Neural cell (in vitro differentiated cells): ENCODE measurements around the gene C17orf75. TPM values are rescaled to one million over a fixed set of nuclear protein-coding genes. Genes with fewer than 3 reads are reported as not detected.

Experiments used
- H2AFZ ChIP-seq: fragments of 200-600, 300-800 bp; sonication (generic), shearing (Covaris generic); 2 replicates; pipeline ENCODE4 v1.6.0; 2014; ENCODE audit warnings: low read depth, mild to moderate bottlenecking, antibody characterized with exemption, low read length, moderate library complexity
- H3F3A ChIP-seq: fragments of 200-600 bp; shearing (Covaris generic); 2 replicates; pipeline ENCODE4 v1.6.1; 2016; ENCODE audit warnings: mild to moderate bottlenecking, moderate library complexity, mixed read lengths, antibody characterized with exemption, low read length; ENCODE audit not compliant: insufficient read depth, poor library complexity, severe bottlenecking
- H3K27ac ChIP-seq: fragments of 200-600, 300-800 bp; sonication (generic), shearing (Covaris generic); 2 replicates; pipeline ENCODE4 v1.5.1; 2014; ENCODE audit warnings: mild to moderate bottlenecking, low read length, moderate library complexity
- H3K27me3 ChIP-seq: fragments of 300-800, 200-600 bp; sonication (generic), shearing (Covaris generic); 2 replicates; pipeline ENCODE4 v1.6.0; 2014; ENCODE audit warnings: mild to moderate bottlenecking, low read depth, low read length, moderate library complexity; ENCODE audit not compliant: insufficient read depth
- H3K36me3 ChIP-seq: fragments of 300-800, 200-600 bp; sonication (generic), shearing (Covaris generic); 2 replicates; pipeline ENCODE4 v1.5.1; 2014; ENCODE audit warnings: mild to moderate bottlenecking, antibody characterized with exemption, low read length, moderate library complexity; ENCODE audit not compliant: insufficient read depth
- H3K4me2 ChIP-seq: fragments of 300-800, 200-600 bp; sonication (generic), shearing (Covaris generic); 2 replicates; pipeline ENCODE4 v1.6.0; 2014; ENCODE audit warnings: mild to moderate bottlenecking, low read length
- H3K4me3 ChIP-seq: fragments of 300-800, 200-600 bp; sonication (generic), shearing (Covaris generic); 2 replicates; pipeline ENCODE4 v1.5.1; 2014; ENCODE audit warnings: mild to moderate bottlenecking, low read length, moderate library complexity
- H3K79me2 ChIP-seq: fragments of 200-600 bp; shearing (Covaris generic); replicated peaks from 2 replicates; pipeline ENCODE4 v1.6.0; 2014; ENCODE audit warnings: mild to moderate bottlenecking, low read length, moderate library complexity; ENCODE audit not compliant: insufficient read depth
- H3K9ac ChIP-seq: fragments of 300-800, 200-600 bp; sonication (generic), shearing (Covaris generic); 2 replicates; pipeline ENCODE4 v1.6.1; 2016; ENCODE audit warnings: mild to moderate bottlenecking, low read length, mixed read lengths
- H3K9me2 ChIP-seq: fragments of 200-600 bp; shearing (Covaris generic); 2 replicates; pipeline ENCODE4 v1.6.1; 2016; ENCODE audit warnings: mild to moderate bottlenecking, low read length, mixed read lengths; ENCODE audit not compliant: insufficient read depth
- H3K9me3 ChIP-seq: fragments of 200-600, 300-800 bp; sonication (generic), shearing (Covaris generic); 2 replicates; pipeline ENCODE4 v1.6.1; 2016; ENCODE audit warnings: mild to moderate bottlenecking, mixed run types, low read length, moderate library complexity, mixed read lengths
- H4K20me1 ChIP-seq: fragments of 200-600 bp; shearing (Covaris generic); 2 replicates; pipeline ENCODE4 v1.6.1; 2016; ENCODE audit warnings: mild to moderate bottlenecking, mixed run types; ENCODE audit not compliant: insufficient read depth
- EP300 ChIP-seq: fragments of 450-650 bp; conservative IDR thresholded peaks from 2 replicates; pipeline ENCODE4 v1.6.1; 2014; ENCODE audit warnings: antibody characterized with exemption, mild to moderate bottlenecking, moderate library complexity; ENCODE audit not compliant: poor library complexity, severe bottlenecking
- EZH2 ChIP-seq: fragments of 200-600, 300-800 bp; shearing (Covaris generic), sonication (generic); IDR thresholded peaks from 2 replicates; pipeline ENCODE4 v1.6.1; 2014; ENCODE audit warnings: antibody characterized with exemption, low read length, borderline replicate concordance, mild to moderate bottlenecking; ENCODE audit not compliant: insufficient read depth, poor library complexity, severe bottlenecking
- MXI1 ChIP-seq: fragments of 450-650 bp; conservative IDR thresholded peaks from 2 replicates; pipeline ENCODE4 v1.6.1; 2014; ENCODE audit warnings: antibody characterized with exemption, mild to moderate bottlenecking; ENCODE audit not compliant: poor library complexity, severe bottlenecking
- POLR2AphosphoS5 ChIP-seq: IDR thresholded peaks from 2 replicates; pipeline ENCODE4 v1.6.1; 2012
- RAD21 ChIP-seq: fragments of 450-650 bp; conservative IDR thresholded peaks from 2 replicates; pipeline ENCODE4 v1.6.1; 2014; ENCODE audit warnings: antibody characterized with exemption, mild to moderate bottlenecking, moderate library complexity
- SMC3 ChIP-seq: fragments of 450-650 bp; conservative IDR thresholded peaks from 2 replicates; pipeline ENCODE4 v1.6.1; 2014; ENCODE audit warnings: antibody characterized with exemption, mild to moderate bottlenecking, moderate library complexity; ENCODE audit not compliant: poor library complexity
- TAF1 ChIP-seq: IDR thresholded peaks from 2 replicates; pipeline ENCODE4 v1.6.1; 2012; ENCODE audit warnings: low read depth
- polyA plus RNA-seq: library from polyadenylated mRNA; depleted of rRNA; stranded (reverse); fragments of >200 nt; gene quantifications from 2 replicates; pipeline ENCODE4 v1.2.3, GENCODE V29; 2014
- TF ChIP-seq, protein P1 (sequence below): fragments of 450-650 bp; IDR thresholded peaks from 2 replicates; pipeline ENCODE4 v1.5.1; 2014; ENCODE audit warnings: antibody characterized with exemption, mild to moderate bottlenecking, moderate library complexity; ENCODE audit not compliant: poor library complexity, severe bottlenecking
- TF ChIP-seq, protein P2 (sequence below): IDR thresholded peaks from 2 replicates; pipeline ENCODE4 v1.6.1; 2012; ENCODE audit warnings: borderline replicate concordance

The C17orf75 gene
- polyA plus RNA-seq, 1 donor from 2014 or later: 77.0 TPM

DNA sequence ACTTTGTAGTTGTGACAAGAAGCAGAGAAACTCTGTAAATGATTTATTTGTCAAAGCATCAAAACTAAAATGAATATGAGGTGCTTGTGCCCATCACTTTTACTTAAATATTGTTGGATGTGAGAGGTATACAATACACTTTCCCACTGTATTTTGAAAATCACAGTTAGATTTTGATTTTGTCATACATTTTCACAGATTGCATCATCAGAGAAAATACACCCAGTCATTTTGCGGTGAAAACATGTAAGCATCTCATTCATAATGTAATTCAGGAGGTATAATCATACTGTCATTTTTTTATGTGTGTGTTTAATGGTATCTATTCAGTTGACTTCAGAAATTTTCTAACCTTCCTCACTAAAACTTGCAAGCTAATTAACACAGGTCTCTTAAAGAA is 19.3 kb upstream of the C17orf75 start:
- TF ChIP-seq, protein P1, sequence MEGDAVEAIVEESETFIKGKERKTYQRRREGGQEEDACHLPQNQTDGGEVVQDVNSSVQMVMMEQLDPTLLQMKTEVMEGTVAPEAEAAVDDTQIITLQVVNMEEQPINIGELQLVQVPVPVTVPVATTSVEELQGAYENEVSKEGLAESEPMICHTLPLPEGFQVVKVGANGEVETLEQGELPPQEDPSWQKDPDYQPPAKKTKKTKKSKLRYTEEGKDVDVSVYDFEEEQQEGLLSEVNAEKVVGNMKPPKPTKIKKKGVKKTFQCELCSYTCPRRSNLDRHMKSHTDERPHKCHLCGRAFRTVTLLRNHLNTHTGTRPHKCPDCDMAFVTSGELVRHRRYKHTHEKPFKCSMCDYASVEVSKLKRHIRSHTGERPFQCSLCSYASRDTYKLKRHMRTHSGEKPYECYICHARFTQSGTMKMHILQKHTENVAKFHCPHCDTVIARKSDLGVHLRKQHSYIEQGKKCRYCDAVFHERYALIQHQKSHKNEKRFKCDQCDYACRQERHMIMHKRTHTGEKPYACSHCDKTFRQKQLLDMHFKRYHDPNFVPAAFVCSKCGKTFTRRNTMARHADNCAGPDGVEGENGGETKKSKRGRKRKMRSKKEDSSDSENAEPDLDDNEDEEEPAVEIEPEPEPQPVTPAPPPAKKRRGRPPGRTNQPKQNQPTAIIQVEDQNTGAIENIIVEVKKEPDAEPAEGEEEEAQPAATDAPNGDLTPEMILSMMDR: no peak
- TF ChIP-seq EP300: no peak
- no peak for TF ChIP-seq POLR2AphosphoS5
- no peak for TF ChIP-seq SMC3
- no peak for TF ChIP-seq TAF1
- TF ChIP-seq RAD21: no peak
- TF ChIP-seq MXI1: no peak
- no peak for TF ChIP-seq EZH2
- TF ChIP-seq, protein P2, sequence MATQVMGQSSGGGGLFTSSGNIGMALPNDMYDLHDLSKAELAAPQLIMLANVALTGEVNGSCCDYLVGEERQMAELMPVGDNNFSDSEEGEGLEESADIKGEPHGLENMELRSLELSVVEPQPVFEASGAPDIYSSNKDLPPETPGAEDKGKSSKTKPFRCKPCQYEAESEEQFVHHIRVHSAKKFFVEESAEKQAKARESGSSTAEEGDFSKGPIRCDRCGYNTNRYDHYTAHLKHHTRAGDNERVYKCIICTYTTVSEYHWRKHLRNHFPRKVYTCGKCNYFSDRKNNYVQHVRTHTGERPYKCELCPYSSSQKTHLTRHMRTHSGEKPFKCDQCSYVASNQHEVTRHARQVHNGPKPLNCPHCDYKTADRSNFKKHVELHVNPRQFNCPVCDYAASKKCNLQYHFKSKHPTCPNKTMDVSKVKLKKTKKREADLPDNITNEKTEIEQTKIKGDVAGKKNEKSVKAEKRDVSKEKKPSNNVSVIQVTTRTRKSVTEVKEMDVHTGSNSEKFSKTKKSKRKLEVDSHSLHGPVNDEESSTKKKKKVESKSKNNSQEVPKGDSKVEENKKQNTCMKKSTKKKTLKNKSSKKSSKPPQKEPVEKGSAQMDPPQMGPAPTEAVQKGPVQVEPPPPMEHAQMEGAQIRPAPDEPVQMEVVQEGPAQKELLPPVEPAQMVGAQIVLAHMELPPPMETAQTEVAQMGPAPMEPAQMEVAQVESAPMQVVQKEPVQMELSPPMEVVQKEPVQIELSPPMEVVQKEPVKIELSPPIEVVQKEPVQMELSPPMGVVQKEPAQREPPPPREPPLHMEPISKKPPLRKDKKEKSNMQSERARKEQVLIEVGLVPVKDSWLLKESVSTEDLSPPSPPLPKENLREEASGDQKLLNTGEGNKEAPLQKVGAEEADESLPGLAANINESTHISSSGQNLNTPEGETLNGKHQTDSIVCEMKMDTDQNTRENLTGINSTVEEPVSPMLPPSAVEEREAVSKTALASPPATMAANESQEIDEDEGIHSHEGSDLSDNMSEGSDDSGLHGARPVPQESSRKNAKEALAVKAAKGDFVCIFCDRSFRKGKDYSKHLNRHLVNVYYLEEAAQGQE: no peak
- no peaks in the 10 kb centered on the region for H3F3A ChIP-seq

DNA sequence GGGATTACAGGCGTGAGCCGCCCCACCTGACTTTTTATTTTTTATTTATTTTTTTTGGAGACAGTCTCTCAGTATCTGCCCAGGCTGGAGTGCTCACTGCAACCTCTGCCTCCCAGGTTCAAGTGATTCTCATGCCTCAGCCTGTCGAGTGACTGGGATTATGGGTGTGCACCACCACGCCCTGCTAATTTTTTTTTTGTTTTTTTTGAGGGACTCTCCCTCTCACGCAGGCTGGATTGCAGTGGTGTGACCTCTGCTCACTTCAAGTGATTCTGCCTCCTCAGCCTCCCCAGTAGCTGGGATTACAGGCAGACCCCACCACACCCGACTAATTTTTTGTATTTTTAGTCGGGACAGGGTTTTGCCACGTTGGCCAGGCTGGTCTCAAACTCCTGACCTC is 15.6 kb upstream of the C17orf75 start:
- H3K27ac ChIP-seq: no peak overlapping the region
- H3F3A ChIP-seq: no peaks in the 10 kb centered on the region
- H3K27me3 ChIP-seq: no peaks in the 10 kb centered on the region
- peaks cover 11% of the 10 kb centered on the region for H3K36me3 ChIP-seq
- no peak overlapping the region for H3K4me2 ChIP-seq
- H3K4me3 ChIP-seq: no peak overlapping the region
- peaks cover 59% of the 10 kb centered on the region for H3K79me2 ChIP-seq
- no peaks in the 10 kb centered on the region for H3K9me3 ChIP-seq
- no peaks in the 10 kb centered on the region for H3K9me2 ChIP-seq
- peaks cover 8% of the 10 kb centered on the region for H4K20me1 ChIP-seq
- TF ChIP-seq TAF1 (no peak), POLR2AphosphoS5 (no peak), MXI1 (no peak)
- no peak overlapping the region for H2AFZ ChIP-seq
- H3K9ac ChIP-seq: no peak overlapping the region

More for the DNA sequence above, 19.3 kb upstream of the C17orf75 start:
- peaks cover 24% of the 10 kb centered on the region for H3K79me2 ChIP-seq
- H3K4me3 ChIP-seq: no peak overlapping the region
- no peak overlapping the region for H2AFZ ChIP-seq
- H3K4me2 ChIP-seq: no peak overlapping the region
- H3K9me3 ChIP-seq: no peaks in the 10 kb centered on the region
- H3K27me3 ChIP-seq: no peaks in the 10 kb centered on the region
- H3K27ac ChIP-seq: no peak overlapping the region
- H3K9ac ChIP-seq: no peak overlapping the region
- no peaks in the 10 kb centered on the region for H3K9me2 ChIP-seq
- peaks cover 3% of the 10 kb centered on the region for H4K20me1 ChIP-seq
- peaks cover 11% of the 10 kb centered on the region for H3K36me3 ChIP-seq

DNA sequence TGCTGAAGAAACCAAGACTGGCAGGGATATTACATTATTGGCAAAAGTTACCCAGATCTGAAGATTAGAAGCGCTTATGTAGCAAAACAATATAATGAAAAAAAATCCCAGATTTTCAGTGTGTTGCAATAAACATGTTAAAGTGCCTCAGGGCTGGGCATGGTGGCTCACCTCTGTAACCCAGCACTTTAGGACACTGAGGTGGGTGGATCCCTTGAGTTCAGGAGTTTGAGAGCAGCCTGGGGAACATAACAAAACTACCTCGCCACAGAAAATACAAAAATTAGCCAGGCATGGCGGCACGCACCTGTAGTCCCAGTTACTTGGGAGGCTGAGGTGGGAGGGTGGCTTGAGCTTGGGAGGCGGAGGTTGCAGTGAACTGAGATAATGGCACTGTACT is 14.8 kb upstream of the C17orf75 start:
- Histone ChIP-seq H3K9me3 (no peaks in the 10 kb centered on the region), H3K4me2 (no peak overlapping the region), H3K27me3 (no peaks in the 10 kb centered on the region), H3K9ac (no peak overlapping the region), H4K20me1 (peaks cover 8% of the 10 kb centered on the region), H2AFZ (no peak overlapping the region), H3K4me3 (no peak overlapping the region), H3F3A (no peaks in the 10 kb centered on the region), H3K79me2 (peaks cover 67% of the 10 kb centered on the region), H3K36me3 (peaks cover 11% of the 10 kb centered on the region), H3K27ac (no peak overlapping the region), H3K9me2 (no peaks in the 10 kb centered on the region)
- TF ChIP-seq TAF1 (no peak), EZH2 (no peak), EP300 (no peak), RAD21 (no peak), POLR2AphosphoS5 (no peak), MXI1 (no peak), SMC3 (no peak)
- TF ChIP-seq, protein P1: no peak
